ENCODE measurements around the gene HDAC11. TPM values are rescaled to one million over a fixed set of nuclear protein-coding genes. Genes with fewer than 3 reads are reported as not detected.
"Not testable (repeated sequence)": the region's sequence is repeated elsewhere in the genome, so short reads cannot be mapped to it uniquely, and the experiment has no call there.

Gene HDAC11
- total and polyA plus RNA-seq, 2 experiments from 2014 or later, result 11.7 to 12.2 TPM

GRCh38 chr3:13496879-13497278, 16.8 kb downstream of the HDAC11 start:
- no peaks in the 10 kb centered on the region for H3K9me3 ChIP-seq (ENCODE audit: low read depth)
- in situ Hi-C loops (cut with MboI), result loop anchor here (5.0 to 25.0 kb wide), 2 partner anchors 150 to 390 kb away; partner anchors contain the start of gene WNT7A
- TF ChIP-seq EZH2phosphoT487 (IDR thresholded peaks at IDR 0.05; ENCODE audit: insufficient read depth, low read depth) (no peak), EZH2 (IDR thresholded peaks at IDR 0.05; ENCODE audit: insufficient read depth, poor library complexity, severe bottlenecking) (no peak)

DNA sequence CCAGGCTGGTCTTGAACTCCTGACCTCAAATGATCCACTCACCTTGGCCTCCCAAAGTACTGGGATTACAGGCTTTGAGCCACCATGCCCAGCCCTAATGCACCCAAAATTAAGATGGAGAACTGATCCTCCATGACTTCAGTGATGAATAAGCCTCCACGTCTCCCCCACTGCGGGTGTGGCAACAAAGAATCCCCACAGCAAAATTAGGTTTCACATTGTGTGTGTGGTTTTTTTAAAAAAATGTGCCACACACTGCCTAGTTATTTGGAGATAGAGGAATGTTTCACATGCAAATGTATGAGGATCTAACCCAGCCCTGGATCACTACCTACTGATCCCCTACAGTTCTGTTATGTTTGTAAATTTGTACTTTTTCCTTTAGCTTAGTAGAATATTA, 17.3 kb downstream of the HDAC11 start:
- peak overlapping the region; percentile 62; the same call in 1 of the 2 replicates for H3K9ac ChIP-seq

More at GRCh38 chr3:13496879-13497278, 16.8 kb downstream of the HDAC11 start:
- Histone ChIP-seq H3K4me1 (ENCODE audit: insufficient read depth) (peaks cover 22% of the 10 kb centered on the region), H3K27ac (peak overlapping the region; percentile 71), H3K9me2 (ENCODE audit: insufficient read depth) (no peaks in the 10 kb centered on the region), H3K9ac (peak overlapping the region; percentile 62), H3F3A (ENCODE audit: insufficient read depth) (peaks cover 8% of the 10 kb centered on the region), H3K79me2 (ENCODE audit: insufficient read depth) (no peaks in the 10 kb centered on the region), H2AFZ (no peak overlapping the region), H3K36me3 (ENCODE audit: low read depth) (no peaks in the 10 kb centered on the region), H3K4me3 (no peak overlapping the region), H3K4me2 (ENCODE audit: unreplicated experiment) (peak overlapping the region; percentile 27), H3K27me3 (replicated peaks; ENCODE audit: insufficient read depth) (no peaks in the 10 kb centered on the region), H4K20me1 (ENCODE audit: insufficient read depth) (no peaks in the 10 kb centered on the region)
- 57 to 64% methylated on average over 6 of the region's 6 CpGs for WGBS, 2 experiments (ENCODE audit: low coverage in 1 of 2, low lambda C conversion rate in 2 of 2, missing lambda C conversion rate in 2 of 2)
- no peak for DNase-seq

DNA sequence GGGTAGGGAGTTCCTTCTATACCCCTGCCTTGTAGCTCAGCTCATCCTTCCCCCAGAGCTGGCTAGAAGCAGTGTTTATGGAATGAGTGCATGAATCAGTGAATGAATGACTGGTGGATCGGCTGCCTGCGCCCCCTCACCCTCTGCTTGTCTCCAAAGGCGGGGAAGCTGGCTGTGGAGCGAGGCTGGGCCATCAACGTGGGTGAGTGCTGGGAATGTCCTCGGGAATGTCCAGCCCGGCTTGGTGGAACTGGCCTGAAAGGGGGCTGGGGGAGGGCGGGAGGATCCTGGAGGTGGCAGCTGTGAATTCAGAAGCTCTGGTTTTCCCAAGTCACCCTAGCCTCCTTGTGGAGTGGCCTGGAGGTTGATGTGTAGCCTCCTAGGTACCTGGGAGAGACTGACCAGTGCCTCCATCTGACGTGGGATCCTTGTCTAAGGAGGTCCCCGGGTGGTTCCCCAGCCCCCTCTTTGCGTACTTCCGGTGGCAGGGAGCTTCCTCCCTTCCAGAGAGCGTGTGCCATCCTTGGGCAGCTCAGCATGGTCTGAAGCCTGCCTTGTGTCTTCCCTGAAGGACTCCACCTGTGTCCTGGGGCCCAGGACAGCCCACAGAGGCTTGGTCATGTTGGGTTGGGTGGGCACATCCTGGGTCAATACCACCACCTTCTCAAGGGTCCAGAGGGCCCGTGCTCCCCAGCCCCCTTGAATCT, 18.4 kb downstream of the HDAC11 start:
- Histone ChIP-seq H3K27ac (peak overlapping the region; percentile 71), H3K4me3 (no peak overlapping the region), H3K36me3 (ENCODE audit: low read depth) (no peaks in the 10 kb centered on the region), H3K79me2 (ENCODE audit: insufficient read depth) (no peaks in the 10 kb centered on the region), H4K20me1 (ENCODE audit: insufficient read depth) (no peaks in the 10 kb centered on the region), H3K9me3 (ENCODE audit: low read depth) (no peaks in the 10 kb centered on the region), H3K4me2 (ENCODE audit: unreplicated experiment) (no peak overlapping the region), H3K4me1 (ENCODE audit: insufficient read depth) (peaks cover 22% of the 10 kb centered on the region), H3K9me2 (ENCODE audit: insufficient read depth) (no peaks in the 10 kb centered on the region), H2AFZ (no peak overlapping the region), H3K27me3 (replicated peaks; ENCODE audit: insufficient read depth) (no peaks in the 10 kb centered on the region), H3K9ac (peak overlapping the region; percentile 39; the same call in 1 of the 2 replicates), H3F3A (ENCODE audit: insufficient read depth) (peaks cover 8% of the 10 kb centered on the region)
- TF ChIP-seq EZH2 (IDR thresholded peaks at IDR 0.05; ENCODE audit: insufficient read depth, poor library complexity, severe bottlenecking) (no peak), EZH2phosphoT487 (IDR thresholded peaks at IDR 0.05; ENCODE audit: insufficient read depth, low read depth) (no peak)
- in situ Hi-C loops (cut with MboI), result loop anchor here (5.0 to 25.0 kb wide), 2 partner anchors 149 to 389 kb away; partner anchors contain the start of gene WNT7A
- DNase-seq, result peak; percentile 50
- WGBS, 2 experiments (ENCODE audit: low coverage in 1 of 2, low lambda C conversion rate in 2 of 2, missing lambda C conversion rate in 2 of 2), result 69 to 70% methylated on average over 13 to 14 of the region's 14 CpGs

More for the DNA sequence above, 17.3 kb downstream of the HDAC11 start:
- TF ChIP-seq EZH2 (IDR thresholded peaks at IDR 0.05; ENCODE audit: insufficient read depth, poor library complexity, severe bottlenecking) (no peak), EZH2phosphoT487 (IDR thresholded peaks at IDR 0.05; ENCODE audit: insufficient read depth, low read depth) (no peak)
- Histone ChIP-seq H3K4me3 (no peak overlapping the region), H3K9me2 (ENCODE audit: insufficient read depth) (no peaks in the 10 kb centered on the region), H2AFZ (no peak overlapping the region), H3K9me3 (ENCODE audit: low read depth) (no peaks in the 10 kb centered on the region), H4K20me1 (ENCODE audit: insufficient read depth) (no peaks in the 10 kb centered on the region), H3K36me3 (ENCODE audit: low read depth) (no peaks in the 10 kb centered on the region), H3K79me2 (ENCODE audit: insufficient read depth) (no peaks in the 10 kb centered on the region), H3K27me3 (replicated peaks; ENCODE audit: insufficient read depth) (no peaks in the 10 kb centered on the region), H3K27ac (peak overlapping the region; percentile 71), H3F3A (ENCODE audit: insufficient read depth) (peaks cover 8% of the 10 kb centered on the region), H3K4me1 (ENCODE audit: insufficient read depth) (peaks cover 22% of the 10 kb centered on the region), H3K4me2 (ENCODE audit: unreplicated experiment) (no peak overlapping the region)
- in situ Hi-C loops (cut with MboI), result loop anchor here (5.0 to 25.0 kb wide), 2 partner anchors 150 to 390 kb away; partner anchors contain the start of gene WNT7A
- 48 to 60% methylated on average over 2 of the region's 2 CpGs for WGBS, 2 experiments (ENCODE audit: low coverage in 1 of 2, low lambda C conversion rate in 2 of 2, missing lambda C conversion rate in 2 of 2)
- DNase-seq, result peak; percentile 80

DNA sequence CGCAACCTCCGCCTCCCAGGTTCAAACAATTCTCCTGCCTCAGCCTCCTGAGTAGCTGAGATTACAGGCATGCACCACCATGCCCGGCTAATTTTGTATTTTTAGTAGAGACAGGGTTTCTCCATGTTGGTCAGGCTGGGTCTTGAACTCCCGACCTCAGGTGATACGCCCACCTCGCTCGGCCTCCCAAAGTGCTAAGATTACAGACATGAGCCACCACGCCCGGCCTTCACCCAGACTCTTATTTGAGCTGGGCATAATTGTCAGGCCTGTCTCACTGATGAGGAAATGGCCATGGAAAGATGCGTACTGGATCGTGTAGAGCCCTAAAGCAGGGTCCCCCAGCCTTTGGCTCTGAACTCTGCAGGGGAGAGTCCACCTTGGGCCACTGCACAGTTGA, 19.1 kb downstream of the HDAC11 start:
- H3K9me2 ChIP-seq (ENCODE audit: insufficient read depth); H3K27me3 ChIP-seq (replicated peaks; ENCODE audit: insufficient read depth); H3K79me2 ChIP-seq (ENCODE audit: insufficient read depth); H3K9me3 ChIP-seq (ENCODE audit: low read depth); H3K27ac ChIP-seq; DNase-seq; H4K20me1 ChIP-seq (ENCODE audit: insufficient read depth); H3K4me2 ChIP-seq (ENCODE audit: unreplicated experiment); H3K36me3 ChIP-seq (ENCODE audit: low read depth); H3K9ac ChIP-seq; H3K4me3 ChIP-seq; H2AFZ ChIP-seq; H3F3A ChIP-seq (ENCODE audit: insufficient read depth): not testable (repeated sequence)
- WGBS, 2 experiments (ENCODE audit: low coverage in 1 of 2, low lambda C conversion rate in 2 of 2, missing lambda C conversion rate in 2 of 2), result 95% methylated on average over 11 of the region's 11 CpGs
- in situ Hi-C loops (cut with MboI), result loop anchor here (5.0 to 25.0 kb wide), 2 partner anchors 148 to 388 kb away; partner anchors contain the start of gene WNT7A
- H3K4me1 ChIP-seq (ENCODE audit: insufficient read depth), result peaks cover 22% of the 10 kb centered on the region

All from GM23248 (cell line).